ENCODE measurements around the gene PUS1.

The PUS1 gene

GRCh38 chr12:131902332-131903241, 26.5 kb upstream of the PUS1 start:
- no peak for DNase-seq (ENCODE audit: low spot score)

GRCh38 chr12:131903270-131904255, 25.5 kb upstream of the PUS1 start:
- no peak for DNase-seq (ENCODE audit: low spot score)

DNA sequence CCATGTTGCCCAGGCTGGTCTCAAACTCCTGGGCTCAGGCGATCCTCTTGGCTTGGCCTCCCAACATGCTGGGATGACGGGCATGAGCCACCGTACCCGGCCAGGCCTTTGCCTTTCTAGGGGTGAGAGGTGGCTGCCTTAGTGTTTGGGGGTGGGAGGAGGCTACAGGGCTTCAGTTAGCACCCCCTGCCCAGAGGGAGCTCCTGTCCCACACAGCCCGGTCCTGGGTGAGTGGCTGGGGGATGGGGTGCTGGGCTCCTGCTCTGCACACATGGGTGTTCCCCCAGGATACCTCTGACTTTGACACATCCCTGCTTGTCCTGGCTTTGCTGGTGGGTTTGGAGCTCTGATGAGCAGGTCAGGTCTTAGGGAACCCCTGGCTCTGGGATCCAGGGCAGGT, 24.7 kb upstream of the PUS1 start:
- no peak for DNase-seq (ENCODE audit: low spot score)

DNA sequence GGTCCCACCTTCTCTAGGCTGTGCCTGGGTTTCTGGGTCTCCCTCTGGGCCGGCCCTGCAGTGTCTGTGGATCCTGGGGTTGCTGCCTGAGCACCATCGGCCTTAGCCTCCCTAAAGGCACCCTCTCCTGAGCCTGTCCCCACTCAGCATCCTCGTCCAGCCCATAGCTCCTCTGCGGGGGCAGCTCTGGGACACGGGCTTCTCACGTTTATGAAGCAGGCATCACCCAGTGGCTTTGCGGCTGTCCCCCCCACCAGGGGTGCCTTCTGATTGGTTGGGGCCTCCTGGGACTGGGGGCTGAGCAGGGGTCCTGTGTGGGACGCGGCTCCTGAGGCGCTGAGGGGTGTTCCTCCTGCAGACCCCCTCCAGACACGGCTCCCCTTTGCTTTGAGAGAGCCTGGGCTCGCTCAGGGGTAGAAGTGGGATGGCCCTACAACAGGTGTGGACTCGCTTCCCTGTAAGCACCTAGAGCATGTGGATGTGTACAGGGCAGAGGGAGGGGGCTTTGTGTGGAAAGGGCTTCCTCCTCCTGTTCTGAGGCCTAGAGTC, 23.9 kb upstream of the PUS1 start:
- no peak for DNase-seq (ENCODE audit: low spot score)

GRCh38 chr12:131905630-131906091, 23.4 kb upstream of the PUS1 start:
- DNase-seq (ENCODE audit: low spot score): no peak

DNA sequence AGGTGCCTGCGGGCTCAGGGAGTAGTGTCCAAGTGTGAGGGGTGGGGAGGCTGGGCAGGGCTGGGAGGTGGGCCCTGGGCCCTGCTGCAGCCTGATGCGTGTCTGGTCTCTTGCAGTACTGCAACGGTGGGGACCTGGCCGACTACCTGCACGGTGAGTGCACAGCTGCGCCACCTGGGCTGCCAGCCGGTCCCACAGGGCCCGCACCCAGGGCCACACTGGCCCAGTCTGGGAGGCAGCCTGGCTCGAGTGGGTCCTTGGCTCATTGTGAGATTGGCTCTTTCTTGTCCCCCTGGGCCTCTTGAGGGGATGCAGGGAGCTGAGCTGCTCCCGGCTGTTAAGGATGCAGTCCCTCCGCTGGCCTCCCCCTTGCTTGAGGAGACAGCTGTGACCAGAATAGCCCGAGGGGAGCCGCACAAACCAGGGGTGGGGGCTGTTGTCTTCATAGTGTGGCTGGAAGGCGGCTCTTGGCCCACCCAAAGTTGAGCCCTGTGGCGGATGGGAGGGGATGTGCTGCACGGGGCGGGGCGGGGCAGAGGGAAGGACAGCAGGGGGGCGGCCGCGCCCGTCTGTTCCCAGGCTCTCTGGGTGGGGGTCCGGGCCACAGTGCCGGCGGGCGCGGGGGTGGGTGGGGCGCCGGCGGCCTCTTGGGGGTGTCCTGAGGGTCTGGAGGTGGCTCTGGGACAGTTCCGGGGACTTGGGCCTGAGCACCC, 21.5 kb upstream of the PUS1 start:
- DNase-seq (ENCODE audit: low spot score): no peak

DNA sequence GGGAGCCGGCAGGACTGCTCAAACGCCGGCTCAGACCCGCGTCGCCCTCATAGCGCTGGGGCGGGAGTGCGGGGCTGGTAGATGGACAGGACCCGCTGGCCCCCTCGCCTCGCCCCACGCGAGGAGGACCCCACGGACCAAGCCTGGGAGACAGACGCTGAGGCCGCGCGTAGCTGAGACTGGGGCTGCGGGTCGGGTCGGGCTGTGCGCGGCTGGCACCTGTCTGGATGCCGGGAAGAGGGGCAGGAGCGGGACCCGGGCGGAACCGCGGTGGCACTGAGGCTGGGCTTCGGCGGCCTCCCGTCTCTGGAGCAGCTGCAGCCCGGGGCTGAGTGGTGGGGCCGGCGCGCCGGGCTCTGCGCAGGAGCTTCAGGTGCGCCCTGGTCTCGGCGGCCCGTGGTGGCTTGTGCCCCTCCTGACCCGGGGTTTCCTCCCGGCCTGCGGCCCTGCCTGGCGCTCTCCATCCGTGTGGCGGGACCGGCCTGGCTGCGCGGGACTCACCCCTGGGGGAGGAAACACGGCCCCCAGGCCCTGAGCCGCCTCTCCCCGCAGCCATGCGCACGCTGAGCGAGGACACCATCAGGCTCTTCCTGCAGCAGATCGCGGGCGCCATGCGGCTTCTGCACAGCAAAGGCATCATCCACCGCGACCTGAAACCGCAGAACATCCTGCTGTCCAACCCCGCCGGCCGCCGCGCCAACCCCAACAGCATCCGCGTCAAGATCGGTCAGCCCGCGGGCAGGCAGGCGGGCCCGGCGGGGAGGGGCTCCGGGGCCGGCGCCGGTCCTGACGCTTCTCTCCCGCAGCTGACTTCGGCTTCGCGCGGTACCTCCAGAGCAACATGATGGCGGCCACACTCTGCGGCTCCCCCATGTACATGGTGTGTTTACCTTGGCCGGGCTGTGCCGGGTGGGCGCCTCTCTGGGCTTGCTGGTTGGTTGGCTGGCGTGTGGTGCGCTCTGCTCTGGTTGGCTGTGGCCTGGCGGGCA, 20.7 kb upstream of the PUS1 start:
- DNase-seq (ENCODE audit: low spot score): no peak

DNA sequence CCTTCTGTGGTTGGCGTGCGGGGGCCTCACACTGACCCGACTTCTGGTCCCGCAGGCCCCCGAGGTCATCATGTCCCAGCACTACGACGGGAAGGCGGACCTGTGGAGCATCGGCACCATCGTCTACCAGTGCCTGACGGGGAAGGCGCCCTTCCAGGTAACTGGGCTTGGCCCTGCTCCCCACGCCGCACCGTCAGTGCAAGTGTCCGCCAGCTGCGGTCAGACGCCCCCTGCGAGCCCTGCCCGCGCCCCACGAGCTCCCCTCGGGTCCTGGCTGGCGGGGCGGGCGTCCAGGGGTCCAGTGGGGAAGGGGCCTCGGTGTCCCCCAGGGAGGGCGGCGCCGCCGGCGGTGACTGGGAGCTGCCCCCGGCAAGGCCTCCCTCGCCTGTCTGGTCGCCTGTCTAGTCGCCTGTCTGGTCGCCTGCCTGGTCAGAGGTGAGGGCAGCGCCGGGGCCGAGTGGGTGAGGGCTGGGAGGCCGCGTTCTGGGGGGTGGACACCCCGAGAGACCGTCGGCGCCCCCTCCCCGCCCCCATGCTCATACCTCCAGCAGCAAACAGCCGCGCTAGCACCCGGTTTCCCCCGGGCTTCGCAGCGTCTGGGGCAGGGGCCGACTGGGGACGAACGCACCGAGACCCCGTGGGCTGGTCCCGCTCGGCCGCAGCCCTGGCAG, 19.9 kb upstream of the PUS1 start:
- DNase-seq (ENCODE audit: low spot score): no peak

DNA sequence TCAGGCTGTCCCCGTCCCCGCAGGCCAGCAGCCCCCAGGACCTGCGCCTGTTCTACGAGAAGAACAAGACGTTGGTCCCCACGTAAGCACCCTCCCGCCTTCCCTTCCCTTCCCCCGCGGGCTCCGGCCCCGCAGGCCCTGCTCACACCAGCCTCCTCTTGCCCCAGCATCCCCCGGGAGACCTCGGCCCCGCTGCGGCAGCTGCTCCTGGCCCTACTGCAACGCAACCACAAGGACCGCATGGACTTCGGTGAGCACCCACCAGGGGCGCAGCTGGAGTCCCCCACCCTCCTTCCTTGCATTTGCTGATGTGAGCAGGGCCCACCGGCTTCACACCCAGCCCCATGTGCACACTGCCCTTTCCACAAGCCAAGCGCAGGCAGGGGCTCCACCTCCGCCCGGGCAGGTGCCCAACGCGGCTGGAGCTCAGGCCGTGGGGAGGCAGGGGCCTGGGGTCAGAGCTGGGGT, 19.3 kb upstream of the PUS1 start:
- no peak for DNase-seq (ENCODE audit: low spot score)

DNA sequence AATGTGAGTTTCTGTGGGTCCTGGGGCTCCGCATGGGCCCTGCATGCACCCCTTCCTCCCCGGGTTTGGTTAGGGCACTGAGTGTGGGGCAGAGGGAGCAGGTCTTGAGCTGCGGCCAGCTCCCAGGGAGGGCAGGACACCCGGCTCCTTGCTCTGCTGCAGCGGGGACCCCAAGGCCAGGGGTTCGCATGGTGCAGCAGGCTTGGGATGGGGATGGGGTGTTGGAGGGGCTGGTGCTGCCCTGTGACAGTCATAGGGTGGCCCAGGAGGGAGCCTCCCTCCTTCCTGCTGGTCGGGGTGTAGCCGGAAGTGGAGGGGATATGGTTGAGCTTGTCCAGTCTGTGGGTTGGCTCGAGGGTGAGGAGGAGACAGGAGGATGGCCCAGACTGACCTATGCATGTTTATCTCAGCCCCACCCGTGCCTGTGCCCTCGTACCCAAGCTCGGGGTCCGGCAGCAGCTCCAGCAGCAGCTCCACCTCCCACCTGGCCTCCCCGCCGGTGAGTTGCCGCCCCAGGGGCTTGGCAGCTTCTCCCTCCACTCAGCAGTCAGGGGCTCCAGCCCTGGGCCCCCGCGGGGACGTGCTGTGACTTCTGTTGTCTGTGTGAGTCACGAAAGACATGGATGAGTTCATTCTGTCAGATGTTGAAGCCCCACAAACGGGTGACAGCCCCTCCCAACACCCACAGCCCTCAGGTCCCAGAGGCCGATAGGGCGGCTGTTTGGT, 18.6 kb upstream of the PUS1 start:
- no peak for DNase-seq (ENCODE audit: low spot score)

- DNase-seq (ENCODE audit: low spot score): no peak
Measured at GRCh38 chr12:131911028-131911650, 17.9 kb upstream of the PUS1 start.

DNA sequence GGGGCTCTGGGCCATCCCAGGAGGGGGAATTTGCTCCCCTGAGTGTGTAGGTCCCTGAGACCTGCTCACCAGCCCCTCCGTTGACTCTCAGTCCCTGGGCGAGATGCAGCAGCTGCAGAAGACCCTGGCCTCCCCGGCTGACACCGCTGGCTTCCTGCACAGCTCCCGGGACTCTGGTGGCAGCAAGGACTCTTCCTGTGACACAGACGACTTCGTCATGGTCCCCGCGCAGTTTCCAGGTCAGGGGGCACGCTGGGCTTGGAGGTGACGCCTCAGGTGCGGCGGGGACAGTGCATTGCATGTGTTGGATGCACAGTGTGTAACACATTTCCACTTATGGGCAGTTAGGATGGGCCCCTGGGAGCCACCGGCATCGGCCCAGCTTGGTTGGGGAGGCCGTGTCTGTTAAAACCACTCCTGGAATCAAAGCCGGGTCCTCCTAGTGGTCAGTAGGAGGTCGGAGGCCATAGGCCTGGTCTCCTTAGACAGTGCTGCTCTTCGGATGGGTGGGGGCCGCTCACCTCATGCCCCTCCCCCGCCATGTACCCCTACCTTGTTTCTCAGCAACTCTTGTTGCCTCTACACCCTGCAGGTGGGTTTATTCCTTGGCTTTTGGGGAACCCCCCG, 17.1 kb upstream of the PUS1 start:
- no peak for DNase-seq (ENCODE audit: low spot score)

GRCh38 chr12:131912518-131913274, 16.4 kb upstream of the PUS1 start:
- no peak for DNase-seq (ENCODE audit: low spot score)

GRCh38 chr12:131913666-131914065, 15.4 kb upstream of the PUS1 start:
- DNase-seq (ENCODE audit: low spot score): no peak

GRCh38 chr12:131914179-131914702, 14.8 kb upstream of the PUS1 start:
- no peak for DNase-seq (ENCODE audit: low spot score)

- DNase-seq (ENCODE audit: low spot score): no peak
Measured at GRCh38 chr12:131915000-131915689, 13.9 kb upstream of the PUS1 start.

DNA sequence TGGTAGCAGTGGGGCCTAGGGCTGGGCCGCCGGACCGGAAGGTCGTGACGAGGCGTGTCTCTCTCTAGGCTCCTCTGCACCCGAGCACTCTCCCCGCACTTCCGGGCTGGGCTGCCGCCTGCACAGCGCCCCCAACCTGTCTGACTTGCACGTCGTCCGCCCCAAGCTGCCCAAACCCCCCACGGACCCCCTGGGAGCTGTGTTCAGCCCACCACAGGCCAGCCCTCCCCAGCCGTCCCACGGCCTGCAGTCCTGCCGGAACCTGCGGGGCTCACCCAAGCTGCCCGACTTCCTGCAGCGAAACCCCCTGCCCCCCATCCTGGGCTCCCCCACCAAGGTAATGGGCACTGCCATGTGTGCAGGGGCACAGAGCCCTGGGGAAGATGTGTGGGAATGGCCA, 13.3 kb upstream of the PUS1 start:
- no peak for DNase-seq (ENCODE audit: low spot score)
